Mucosa of descending colon (tissue), 3 donors: ENCODE results near the gene CCDC92B. TPM values are rescaled to one million over a fixed set of nuclear protein-coding genes. Genes with fewer than 3 reads are reported as not detected.
"Not testable (repeated sequence)": the region's sequence is repeated elsewhere in the genome, so short reads cannot be mapped to it uniquely, and the experiment has no call there.

ENCODE experiments used
- ATAC-seq: fragments of 200-7000 bp; cut with Tn5 transposase; one replicate; pipeline ENCODE4 v1.9.1; 2020; ENCODE audit warnings: mild to moderate bottlenecking, moderate library complexity
- DNase-seq, 3 donors: peaks; one replicate each; pipeline ENCODE4 v3.0.0-alpha.2; 2020
- H3K36me3 ChIP-seq: fragments of 200-600 bp; one replicate; pipeline ENCODE4 v1.8.0; 2021; ENCODE audit warnings: low read depth, mild to moderate bottlenecking
- H3K4me1 ChIP-seq: fragments of 200-600 bp; one replicate; pipeline ENCODE4 v1.8.0; 2021; ENCODE audit warnings: low read depth, mild to moderate bottlenecking
- H3K4me3 ChIP-seq: fragments of 200-600 bp; one replicate; pipeline ENCODE4 v1.8.0; 2021; ENCODE audit warnings: mild to moderate bottlenecking
- H3K9me3 ChIP-seq: fragments of 200-600 bp; one replicate; pipeline ENCODE4 v1.8.0; 2021; ENCODE audit warnings: mild to moderate bottlenecking
- CTCF ChIP-seq: fragments of 200-600 bp; IDR thresholded peaks from one replicate; pipeline ENCODE4 v1.8.0; 2022; ENCODE audit warnings: antibody characterized with exemption, mild to moderate bottlenecking
- intact Hi-C, 2 donors: fragments of 100-400 bp; cut with DNase I in 1 of 2; cut with micrococcal nuclease in 1 of 2; formaldehyde crosslinking; loops; one replicate each; pipeline versions ENCODE4 v1.11.0 to v1.11.1; 2022; cut with DNase I, micrococcal nuclease
- microRNA-seq: library from miRNA; unstranded; fragments of <30 nt; microRNA quantifications from one replicate; pipeline ENCODE4, GENCODE V29; 2019
- total RNA-seq, 3 donors: library from RNA; stranded (reverse); fragmentation: NEBNext Ultra II Directional in 2 of 3; extraction: Animal tissue kit (Norgen Biotek cat#: 25700) in 2 of 3; gene quantifications; one replicate each; pipeline versions ENCODE4 v1.2.1 to v1.2.4, GENCODE V29; 2021 to 2023
- donor health status: DM: no; HTN: no; CAD: no; lungs with moderate emphysema.
- donor health status: DM: no; HTN: no; CAD: no.
- donor health status: DM: no; HTN: yes; CAD: no.

CCDC92B gene
- total RNA-seq, 3 donors from 2014 or later: 1.3 to 2.2 (median 2.2) TPM

- no peak for TF ChIP-seq CTCF
- H3K4me1 ChIP-seq: peaks cover 5% of the 10 kb centered on the region
- H3K9me3 ChIP-seq: no peaks in the 10 kb centered on the region
- H3K4me3 ChIP-seq: no peak overlapping the region
- H3K36me3 ChIP-seq: no peaks in the 10 kb centered on the region
- DNase-seq: no peak
- intact Hi-C loops: no loop called here
- ATAC-seq: no peak
Measured at GRCh38 chr17:2680961-2681360, 68.5 kb downstream of the CCDC92B start.

- H3K4me3 ChIP-seq, H3K9me3 ChIP-seq, ATAC-seq, DNase-seq, intact Hi-C loops, H3K36me3 ChIP-seq, H3K4me1 ChIP-seq: not testable (repeated sequence)
Measured at GRCh38 chr17:2679247-2679646, 70.2 kb downstream of the CCDC92B start.

Small RNAs within 50 kb of the gene (microRNA-seq; reads per million reads assigned to microRNA genes)
- gene MIR1253 (not detected), gene MIR6776 (not detected)

Other genes with a start within 250 kb of the CCDC92B start
- gene METTL16, start 237.8 kb downstream of the CCDC92B start, total RNA-seq: 10 to 100 TPM; 16.2 to 30.7 (median 19.9) TPM
- gene PAFAH1B1, start 156.0 kb downstream of the CCDC92B start, total RNA-seq: 100 to 1,000 TPM; 108 to 142 (median 112) TPM
- gene CLUH, start 37.9 kb downstream of the CCDC92B start, total RNA-seq: 100 to 1,000 TPM; 120 to 149 (median 145) TPM
- 10 to 100 TPM; 26.6 to 45.3 (median 43.3) TPM for gene RAP1GAP2, start 46.8 kb upstream of the CCDC92B start, total RNA-seq